HG02588 (cell line): ENCODE results near the gene CTNND2.

Source experiments
- ATAC-seq: cut with Tn5 transposase; IDR thresholded peaks from one replicate; pipeline ENCODE4 v1.9.1; 2021; ENCODE audit warnings: mild to moderate bottlenecking, moderate library complexity; ENCODE audit not compliant: unreplicated experiment

Gene CTNND2

GRCh38 chr5:11277323-11277722, 626.9 kb downstream of the CTNND2 start:
- no peak for ATAC-seq

DNA sequence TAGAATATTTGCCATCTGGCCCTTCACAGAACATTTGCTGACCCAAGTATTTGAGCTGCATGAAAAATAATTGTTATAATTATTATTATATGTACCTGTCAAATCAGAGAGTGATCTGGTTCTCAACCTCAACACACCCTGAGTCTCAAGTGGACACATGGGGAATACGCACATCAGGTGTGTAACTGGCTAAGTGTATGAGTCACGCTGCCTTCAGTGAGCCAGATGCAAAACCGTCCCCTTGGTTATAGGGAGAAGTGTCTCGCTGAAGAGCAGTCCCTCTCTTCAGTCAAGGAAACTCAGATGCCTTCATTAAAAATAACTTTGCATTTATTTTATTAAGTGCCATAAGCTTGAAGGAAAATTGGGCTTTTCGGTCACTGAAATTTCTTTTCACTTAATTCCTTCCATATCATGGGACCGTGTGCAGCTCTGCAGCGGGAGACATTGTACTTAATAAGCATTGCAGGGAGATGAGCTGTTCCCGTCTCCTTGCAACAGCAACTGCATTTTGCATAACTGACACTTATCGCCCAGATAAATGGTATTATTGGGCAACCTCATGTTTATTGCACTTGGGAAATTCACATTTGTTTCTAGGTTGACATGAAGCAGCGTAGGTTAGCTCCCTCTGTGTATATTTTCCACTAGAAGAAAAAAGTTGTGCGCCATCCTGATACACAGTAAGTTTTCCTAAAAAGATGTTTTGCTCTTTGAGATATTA, 630.9 kb downstream of the CTNND2 start:
- ATAC-seq, result no peak

DNA sequence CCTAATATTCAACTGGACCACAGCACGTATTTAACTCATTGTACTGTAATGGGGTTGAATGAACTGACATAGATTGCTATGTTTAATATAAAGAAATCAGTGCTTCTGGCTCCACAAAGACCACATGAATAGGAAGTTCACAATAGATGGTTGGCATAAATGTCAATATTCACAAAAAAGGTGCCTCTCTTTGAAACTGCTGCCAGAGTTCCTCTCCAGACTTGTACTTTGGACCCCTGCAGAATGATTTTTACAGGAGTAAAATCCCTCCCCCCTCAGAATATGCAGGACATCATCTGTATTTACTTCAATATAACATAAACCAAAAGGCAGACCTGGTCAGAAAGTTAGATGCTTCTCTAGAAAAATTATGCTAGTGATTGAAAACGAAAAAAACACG, 634.7 kb downstream of the CTNND2 start:
- no peak for ATAC-seq

GRCh38 chr5:11268891-11269290, 635.4 kb downstream of the CTNND2 start:
- ATAC-seq, result no peak

DNA sequence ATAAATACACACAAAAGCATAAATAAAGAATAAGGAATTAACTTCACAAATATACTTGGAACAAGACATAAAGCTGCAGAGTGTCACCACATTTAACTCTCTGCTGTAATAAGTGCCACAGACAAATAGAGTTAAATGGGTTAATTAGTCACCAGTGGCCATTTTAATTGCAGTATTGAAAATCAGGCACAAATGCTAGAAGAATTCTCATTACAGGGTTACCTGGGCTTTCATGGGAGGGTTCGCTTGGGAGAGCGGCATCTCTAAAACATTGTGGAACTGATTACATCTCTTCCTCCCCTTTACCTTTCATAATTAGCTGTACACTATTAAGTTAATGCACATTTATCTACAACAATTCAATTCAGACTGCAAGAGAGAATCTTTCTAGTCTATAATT, 637.9 kb downstream of the CTNND2 start:
- no peak for ATAC-seq

DNA sequence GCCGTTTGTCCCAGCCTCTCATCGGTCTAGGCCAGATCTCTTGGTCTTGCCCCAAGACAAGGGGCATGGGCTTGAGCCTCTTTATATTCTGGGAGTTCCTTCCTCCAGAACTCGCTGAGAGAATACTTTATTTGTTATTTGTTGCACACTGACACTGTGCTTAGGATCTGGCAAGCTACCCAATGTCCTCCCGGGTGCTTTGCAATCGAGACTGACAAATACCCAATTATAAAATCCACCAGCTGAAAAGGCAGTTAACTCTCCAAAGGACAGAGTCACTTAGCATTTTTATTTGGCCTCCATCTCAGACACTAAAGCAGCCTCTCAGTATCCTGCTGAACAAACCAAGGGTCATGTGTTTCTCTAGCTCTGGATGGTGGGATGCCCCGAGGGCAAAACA, 643.0 kb downstream of the CTNND2 start:
- no peak for ATAC-seq

- no peak for ATAC-seq
Observed at GRCh38 chr5:11258001-11258400, 646.2 kb downstream of the CTNND2 start.

DNA sequence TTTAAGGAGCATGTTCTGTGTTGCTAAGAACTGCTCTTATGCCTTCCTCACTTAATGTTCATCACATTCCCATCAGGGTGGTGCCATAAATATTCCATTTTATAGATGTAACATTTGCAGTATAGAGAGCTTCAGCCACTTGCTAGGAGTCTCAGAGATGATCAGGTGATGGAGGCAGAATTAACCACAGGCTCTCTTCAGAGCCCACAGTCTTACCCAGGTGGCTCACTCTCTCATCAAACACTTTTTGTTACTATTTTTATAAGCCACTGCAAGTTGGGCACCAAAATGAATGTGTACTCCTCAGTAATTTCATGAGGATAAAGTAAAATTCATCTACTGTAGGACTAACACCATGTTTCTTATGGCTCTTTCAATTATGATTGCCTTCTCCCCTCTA, 651.7 kb downstream of the CTNND2 start:
- ATAC-seq, result no peak

- ATAC-seq, result no peak
Observed at GRCh38 chr5:11252075-11252474, 652.2 kb downstream of the CTNND2 start.

DNA sequence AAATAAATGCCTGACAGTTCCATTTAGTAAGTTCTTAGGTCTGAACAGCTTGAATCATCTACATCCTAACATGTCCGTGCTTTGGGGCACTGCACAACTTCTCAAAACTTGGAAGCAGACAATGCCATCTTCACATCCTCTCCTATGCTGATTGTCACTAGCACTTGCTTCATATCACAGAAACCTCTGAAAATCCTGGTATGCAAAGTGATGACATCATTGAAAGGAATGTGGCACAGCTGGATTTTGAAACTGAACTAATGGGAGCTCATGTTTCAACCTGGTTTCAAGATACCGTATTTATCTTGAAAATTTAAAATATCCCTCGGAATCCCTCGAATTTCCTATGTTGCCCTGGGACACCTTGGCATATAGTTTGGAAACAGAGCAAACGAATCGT, 653.0 kb downstream of the CTNND2 start:
- ATAC-seq, result no peak

GRCh38 chr5:11248966-11249365, 655.3 kb downstream of the CTNND2 start:
- no peak for ATAC-seq

GRCh38 chr5:11247224-11247623, 657.0 kb downstream of the CTNND2 start:
- ATAC-seq, result no peak

DNA sequence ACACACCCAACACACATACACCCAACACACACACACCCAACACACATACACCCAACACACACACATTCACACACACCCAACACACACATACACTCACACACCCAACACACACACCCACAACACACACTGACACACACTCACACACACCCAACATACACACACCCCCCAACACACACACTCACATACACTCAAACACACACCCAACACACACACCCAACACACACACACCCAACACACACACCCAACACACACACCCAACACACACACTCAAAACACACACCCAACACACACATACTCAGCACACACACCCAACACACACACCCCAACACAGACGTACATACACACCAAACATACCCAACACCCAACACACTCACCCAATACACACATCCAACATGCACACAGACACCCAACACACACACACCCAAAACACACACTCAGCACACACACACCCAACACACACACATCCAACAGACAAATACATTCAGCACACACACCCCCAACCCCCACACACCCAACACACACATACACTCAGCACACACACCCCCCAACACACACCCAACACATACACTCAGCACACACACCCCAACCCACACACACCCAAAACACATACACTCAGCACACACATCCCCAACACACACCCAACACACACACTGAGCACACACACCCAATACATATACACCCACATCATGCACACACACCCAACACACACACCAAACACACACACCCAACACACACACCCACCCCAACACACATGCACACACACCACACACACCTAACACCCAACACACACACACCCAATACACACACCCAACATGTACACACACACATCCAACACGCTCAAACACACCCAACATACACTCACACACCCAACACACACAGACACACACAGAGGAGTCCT, 663.7 kb downstream of the CTNND2 start:
- ATAC-seq, result no peak

- no peak for ATAC-seq
Observed at GRCh38 chr5:11239261-11240015, 664.8 kb downstream of the CTNND2 start.

GRCh38 chr5:11234501-11234911, 669.7 kb downstream of the CTNND2 start:
- ATAC-seq, result no peak

DNA sequence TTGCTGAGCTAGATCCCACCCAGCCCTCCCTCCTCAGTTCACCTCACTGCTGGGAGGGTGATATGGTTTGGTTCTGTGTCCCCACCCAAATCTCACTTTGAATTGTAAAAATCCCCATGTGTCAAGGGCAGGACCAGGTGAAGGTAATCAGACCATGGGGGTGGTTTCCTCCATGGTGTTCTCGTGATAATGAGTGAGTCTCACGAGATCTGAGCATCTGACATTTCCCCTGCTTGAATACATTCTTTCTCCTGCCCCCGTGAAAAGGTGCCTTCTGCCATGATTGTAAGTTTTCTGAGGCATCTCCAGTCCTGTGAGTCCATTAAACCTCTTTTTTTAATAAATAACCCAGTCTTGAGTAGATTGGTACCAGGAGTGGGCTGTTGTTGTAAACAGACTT, 673.4 kb downstream of the CTNND2 start:
- no peak for ATAC-seq

DNA sequence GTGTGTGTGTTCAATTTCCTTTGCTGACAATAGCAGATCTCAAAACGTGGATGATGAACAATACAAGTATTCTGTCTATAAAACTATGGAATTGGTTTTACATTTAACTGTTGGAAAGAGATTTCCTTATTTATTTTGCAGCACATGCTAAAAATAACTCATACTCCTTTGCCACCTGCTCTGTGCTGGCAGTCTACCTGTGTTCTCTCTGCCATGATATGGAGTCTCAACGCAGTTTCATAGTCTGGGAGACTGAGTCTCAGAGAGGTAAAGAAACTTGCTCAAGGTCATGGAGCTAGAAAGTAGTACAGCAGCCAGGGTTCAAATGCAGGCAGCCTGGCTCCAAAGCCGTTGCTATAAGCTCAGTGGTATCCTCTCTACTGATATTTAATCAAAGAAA, 677.2 kb downstream of the CTNND2 start:
- ATAC-seq, result no peak

DNA sequence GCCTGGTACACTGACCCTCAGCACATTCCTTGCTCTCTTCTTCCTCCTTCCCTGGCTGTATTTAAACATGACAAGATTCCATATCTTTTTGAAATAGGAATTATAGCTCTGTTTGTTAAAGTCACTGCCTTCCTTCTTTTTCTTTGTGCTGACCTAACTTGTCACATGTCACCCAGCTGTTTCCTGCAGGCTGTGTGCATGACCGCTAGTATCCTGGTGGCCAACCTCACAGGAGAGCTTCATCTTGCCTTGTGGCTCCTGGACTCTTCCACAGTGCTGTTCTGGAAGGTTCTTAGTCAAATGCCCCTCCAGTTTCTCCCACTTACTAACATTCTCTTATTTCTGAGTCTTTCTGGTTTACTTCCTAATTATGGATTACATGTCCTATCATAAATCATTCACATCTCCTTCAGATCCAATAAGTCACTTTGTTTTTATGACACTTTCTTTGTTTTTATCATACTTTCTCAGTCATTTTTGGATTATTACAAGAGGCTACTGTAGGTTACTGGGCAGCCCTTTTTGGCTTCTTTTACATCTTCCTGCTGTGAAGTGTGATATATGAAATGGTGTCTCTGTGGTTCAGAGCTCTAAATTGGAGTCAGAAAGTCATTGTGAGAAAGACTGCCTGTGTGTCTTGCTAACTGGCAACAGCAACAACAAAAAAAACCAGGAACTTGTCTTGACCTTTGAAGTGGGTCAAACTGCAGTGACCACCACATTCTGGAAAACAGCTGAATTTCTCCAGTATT, 679.6 kb downstream of the CTNND2 start:
- ATAC-seq, result no peak

- no peak for ATAC-seq
Observed at GRCh38 chr5:11222169-11222568, 682.1 kb downstream of the CTNND2 start.

DNA sequence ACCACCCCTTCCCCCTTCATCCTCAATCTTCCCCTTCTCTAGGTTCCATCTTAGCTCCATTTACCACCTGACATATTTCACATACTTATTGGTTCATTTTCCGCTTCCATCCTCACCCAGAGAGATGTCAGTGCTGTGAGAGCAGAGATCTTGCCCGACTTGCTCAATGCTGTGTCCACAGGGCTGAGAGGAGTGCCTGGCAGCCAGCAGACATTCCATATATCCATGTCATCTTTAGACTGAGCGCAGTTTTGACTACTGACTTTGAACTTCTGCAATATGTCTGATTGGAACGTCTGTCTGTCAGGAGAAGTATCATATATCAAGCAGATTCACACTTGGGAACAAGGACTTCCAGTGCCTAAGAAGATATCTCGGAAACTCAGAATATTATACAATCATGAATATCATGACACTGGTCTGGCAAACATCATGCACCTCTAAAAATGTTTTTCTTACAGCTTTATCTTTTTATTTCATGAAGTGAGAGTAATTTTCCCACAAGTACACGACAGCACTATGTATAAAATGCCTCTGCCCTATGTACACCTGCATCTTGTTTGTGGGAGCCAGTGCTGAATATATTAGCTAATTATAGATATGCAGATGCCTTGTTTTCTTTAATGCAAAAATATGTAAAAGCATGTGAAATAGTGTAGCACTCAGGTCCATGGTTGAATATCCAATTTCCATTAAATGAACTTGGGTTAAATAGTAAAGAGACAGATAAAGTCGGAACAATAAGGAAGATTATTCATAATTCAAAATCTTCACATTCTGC, 689.2 kb downstream of the CTNND2 start:
- ATAC-seq, result no peak
